GM12864 (cell line): ENCODE measurements around the gene COPS3.

Experiments used
- DNase-seq: peaks from one replicate; pipeline ENCODE4 v3.0.0-alpha.2; 2011; ENCODE audit warnings: low read depth
- H3K4me3 ChIP-seq: 2 replicates; pipeline ENCODE4 v1.5.1; 2011; ENCODE audit warnings: mild to moderate bottlenecking, low read depth, low read length, control low read depth
- TF ChIP-seq, protein P1 (sequence below): IDR thresholded peaks from 2 replicates; pipeline ENCODE4 v1.5.1; 2011; ENCODE audit warnings: low read depth, mild to moderate bottlenecking, moderate library complexity, low read length, control low read depth, inconsistent platforms; ENCODE audit errors: missing control alignments

The COPS3 gene

DNA sequence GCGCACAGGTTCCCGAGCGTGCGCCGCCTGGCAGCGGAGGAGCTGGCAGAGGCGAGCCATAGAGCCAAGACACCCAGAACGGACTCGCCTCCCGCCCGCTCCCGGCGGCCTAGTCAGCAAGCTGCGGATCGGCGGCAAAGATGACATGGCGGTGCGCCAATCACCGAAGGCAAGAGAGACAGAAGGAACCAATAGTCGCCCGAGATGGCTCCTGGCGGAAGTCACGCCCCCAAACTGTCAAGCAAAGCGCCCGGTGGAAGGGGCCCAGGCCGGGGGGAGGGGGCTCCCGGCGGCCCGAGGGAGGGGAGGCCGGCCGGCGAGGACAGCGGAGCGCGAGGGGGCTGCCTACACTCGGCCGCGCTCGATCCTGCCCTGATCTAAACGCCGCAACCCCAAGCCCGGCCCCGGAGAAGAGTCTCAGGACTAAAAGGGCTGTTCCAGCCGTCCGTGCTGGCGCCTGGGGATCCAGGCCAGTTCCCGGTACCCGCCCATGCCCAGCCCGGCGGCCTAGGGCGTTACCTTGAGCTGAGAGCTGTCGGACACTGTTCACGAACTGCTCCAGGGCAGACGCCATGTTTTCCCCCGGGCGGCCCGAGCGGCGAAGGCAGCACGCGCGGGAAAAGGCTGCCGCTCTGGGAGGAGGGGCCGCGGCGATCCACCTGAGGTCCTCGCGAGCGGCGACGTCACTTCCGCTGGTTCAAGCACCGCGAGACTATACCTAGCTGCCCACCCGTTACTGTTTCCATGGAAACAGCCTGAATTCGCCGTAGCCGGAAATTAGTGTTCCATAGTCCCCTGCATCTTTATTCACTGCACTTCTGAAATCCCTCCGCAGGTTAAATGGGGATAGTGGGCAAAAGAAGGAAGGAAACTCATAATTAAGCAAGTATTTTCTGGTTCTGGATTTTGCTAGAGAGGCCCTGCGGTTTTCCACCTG is at the start of gene COPS3:
COPS3 (minus strand) TSS at position 634 of the 937 bp plus-strand sequence; CDS start at position 574, 60 bp downstream.
- TF ChIP-seq, protein P1, sequence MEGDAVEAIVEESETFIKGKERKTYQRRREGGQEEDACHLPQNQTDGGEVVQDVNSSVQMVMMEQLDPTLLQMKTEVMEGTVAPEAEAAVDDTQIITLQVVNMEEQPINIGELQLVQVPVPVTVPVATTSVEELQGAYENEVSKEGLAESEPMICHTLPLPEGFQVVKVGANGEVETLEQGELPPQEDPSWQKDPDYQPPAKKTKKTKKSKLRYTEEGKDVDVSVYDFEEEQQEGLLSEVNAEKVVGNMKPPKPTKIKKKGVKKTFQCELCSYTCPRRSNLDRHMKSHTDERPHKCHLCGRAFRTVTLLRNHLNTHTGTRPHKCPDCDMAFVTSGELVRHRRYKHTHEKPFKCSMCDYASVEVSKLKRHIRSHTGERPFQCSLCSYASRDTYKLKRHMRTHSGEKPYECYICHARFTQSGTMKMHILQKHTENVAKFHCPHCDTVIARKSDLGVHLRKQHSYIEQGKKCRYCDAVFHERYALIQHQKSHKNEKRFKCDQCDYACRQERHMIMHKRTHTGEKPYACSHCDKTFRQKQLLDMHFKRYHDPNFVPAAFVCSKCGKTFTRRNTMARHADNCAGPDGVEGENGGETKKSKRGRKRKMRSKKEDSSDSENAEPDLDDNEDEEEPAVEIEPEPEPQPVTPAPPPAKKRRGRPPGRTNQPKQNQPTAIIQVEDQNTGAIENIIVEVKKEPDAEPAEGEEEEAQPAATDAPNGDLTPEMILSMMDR, result no peak
- peak; percentile 95 for DNase-seq
- peak within 1 kb of the TSS; percentile 98 for H3K4me3 ChIP-seq

DNA sequence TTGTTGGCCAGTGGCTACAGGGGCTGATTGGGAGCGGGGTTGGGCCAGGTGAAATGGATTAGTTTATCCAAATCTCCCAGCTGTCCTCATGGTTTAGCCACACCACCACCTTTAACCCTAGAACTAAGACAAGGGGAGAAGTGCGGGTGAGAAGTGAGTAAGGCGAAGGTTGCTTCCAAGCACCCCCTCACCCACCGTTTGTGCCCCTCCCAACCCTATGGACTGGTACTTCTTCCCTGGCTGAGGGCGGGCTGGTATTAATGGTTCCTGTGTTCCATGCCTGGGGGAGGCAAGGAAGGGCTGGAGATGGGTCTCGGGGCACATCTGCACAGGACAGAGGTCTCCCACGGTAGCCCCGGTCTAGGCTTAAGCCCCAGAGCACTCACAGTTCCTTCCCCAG is 47.2 kb upstream of the COPS3 start:
- DNase-seq, result no peak
- no peak overlapping the region for H3K4me3 ChIP-seq
- TF ChIP-seq, protein P1, result no peak

DNA sequence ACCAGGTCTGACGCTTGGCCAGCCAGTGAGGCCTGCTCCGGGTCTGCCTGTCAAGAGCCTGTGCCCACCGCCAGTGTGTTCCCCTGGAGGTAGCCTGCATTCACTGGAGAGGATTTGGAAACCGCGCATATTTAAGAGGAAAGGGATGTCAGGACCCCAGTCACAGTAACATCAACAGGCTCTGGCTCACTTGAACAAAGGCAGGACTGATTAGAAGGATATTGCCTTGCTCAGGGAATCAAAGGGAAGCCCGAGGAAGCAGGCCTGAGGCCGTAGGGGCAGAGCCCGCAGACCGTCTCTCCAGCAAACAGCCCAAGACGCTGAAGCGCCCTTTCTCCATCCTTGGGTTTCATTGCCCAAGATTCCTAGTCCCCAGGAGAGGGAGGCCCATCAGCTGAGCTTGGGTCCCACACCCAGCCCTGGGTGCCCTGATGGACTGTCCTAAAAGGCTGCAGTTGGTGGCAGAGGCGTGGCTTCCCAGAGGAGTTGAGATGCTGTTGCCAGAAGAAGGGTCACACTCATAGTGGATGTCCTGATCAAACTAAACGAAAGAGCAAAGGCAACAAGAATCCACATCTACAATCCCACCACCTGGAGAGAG is 45.3 kb upstream of the COPS3 start:
- TF ChIP-seq, protein P1, result no peak
- H3K4me3 ChIP-seq, result no peak overlapping the region
- no peak for DNase-seq

DNA sequence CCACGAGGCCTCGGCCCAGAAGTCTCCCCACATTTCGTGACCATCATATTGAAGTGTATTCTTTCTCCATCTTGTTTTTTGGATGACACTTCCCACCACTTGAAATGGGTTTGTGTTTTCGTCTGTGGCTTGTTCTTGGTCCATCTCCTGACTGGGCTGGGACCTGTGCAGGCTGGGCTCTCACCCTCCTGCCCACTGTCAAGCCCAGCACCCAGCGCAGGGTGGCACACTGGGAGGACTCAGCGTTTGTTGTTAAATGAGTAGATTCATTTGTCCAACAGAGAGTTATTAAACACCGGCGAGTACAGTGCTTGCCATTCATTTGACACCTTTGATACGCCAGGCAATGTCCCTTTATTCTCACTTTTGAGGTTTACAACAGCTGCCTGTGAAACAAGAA is 44.8 kb upstream of the COPS3 start:
- TF ChIP-seq, protein P1, result no peak

DNA sequence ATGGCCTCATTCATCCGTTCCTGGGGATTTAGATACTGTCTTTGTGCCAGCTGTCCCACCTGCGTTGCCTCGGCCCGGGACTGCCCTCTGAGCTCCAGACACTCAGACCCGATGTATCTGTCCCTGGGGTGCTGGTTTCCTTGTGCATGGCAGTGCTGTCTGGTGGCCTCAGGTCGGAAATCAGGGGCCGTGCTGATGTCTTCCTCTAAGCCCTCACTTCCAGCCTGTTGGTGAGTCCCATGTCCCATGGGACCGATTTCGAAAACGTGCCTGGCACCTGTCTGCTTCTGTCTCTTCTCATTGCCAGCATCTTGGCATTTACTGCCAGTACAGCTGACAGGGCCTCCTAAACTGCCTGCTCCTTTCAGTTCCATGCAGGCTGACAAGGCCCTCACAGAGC is 44.2 kb upstream of the COPS3 start:
- TF ChIP-seq, protein P1, result no peak
- H3K4me3 ChIP-seq, result no peak overlapping the region
- no peak for DNase-seq

More for the DNA sequence above, 44.8 kb upstream of the COPS3 start:
- no peak overlapping the region for H3K4me3 ChIP-seq
- DNase-seq, result no peak

DNA sequence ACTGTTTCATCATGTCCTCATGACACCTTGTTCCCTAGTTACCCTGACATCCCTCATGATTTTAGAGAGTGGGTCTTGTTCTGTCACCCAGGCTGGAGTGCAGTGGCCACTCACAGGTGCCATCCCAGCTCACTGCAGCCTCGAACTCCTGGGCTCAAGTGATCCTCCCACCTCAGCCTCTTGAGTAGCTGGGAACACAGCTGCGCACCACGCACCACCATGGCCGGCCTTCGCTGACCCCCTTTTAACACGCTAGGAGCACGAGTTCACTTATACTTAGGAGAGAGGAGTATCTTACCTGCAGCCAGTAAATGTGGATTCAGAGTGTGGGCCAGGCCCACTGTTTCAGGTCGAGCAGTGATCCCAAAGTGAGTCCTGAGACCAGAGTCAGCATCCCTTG is 43.6 kb upstream of the COPS3 start:
- DNase-seq, result no peak
- TF ChIP-seq, protein P1, result no peak

More for the DNA sequence above, 43.6 kb upstream of the COPS3 start:
- H3K4me3 ChIP-seq, result no peak overlapping the region
